AG10803 (cell line): ENCODE measurements around the gene GLUD1.
"Not testable (repeated sequence)": the region's sequence is repeated elsewhere in the genome, so short reads cannot be mapped to it uniquely, and the experiment has no call there.

Source experiments
- DNase-seq: peaks from one replicate; pipeline ENCODE4 v3.0.0; 2010; ENCODE audit warnings: low read depth
- H3K4me3 ChIP-seq: 2 replicates; pipeline ENCODE4 v1.5.1; 2011; ENCODE audit warnings: mild to moderate bottlenecking, low read length, control low read depth
- CTCF ChIP-seq: conservative IDR thresholded peaks from 2 replicates; pipeline ENCODE4 v1.5.1; 2011; ENCODE audit warnings: mild to moderate bottlenecking, low read length, control low read depth, inconsistent platforms

GLUD1 gene

GRCh38 chr10:87094373-87095235, at the start of gene GLUD1, which contains the start of gene SHLD2:
TSS of gene GLUD1 (minus strand) at chr10:87094843. CDS start at chr10:87094769, 74 bp downstream.
TSS of gene SHLD2 (plus strand) at chr10:87095206. CDS start at chr10:87151355, 56,149 bp downstream.
- no peak for TF ChIP-seq CTCF
- DNase-seq = peak; percentile 90
- peak within 1 kb of the TSS; percentile 84 for H3K4me3 ChIP-seq

- not testable (repeated sequence) for DNase-seq, H3K4me3 ChIP-seq
Measured at GRCh38 chr10:87143109-87143418, 48.4 kb upstream of the GLUD1 start.

GRCh38 chr10:87142230-87143108, 47.8 kb upstream of the GLUD1 start:
- DNase-seq = peak; percentile 45
- not testable (repeated sequence) for H3K4me3 ChIP-seq

GRCh38 chr10:87137478-87137877, 42.8 kb upstream of the GLUD1 start:
- H3K4me3 ChIP-seq, DNase-seq: not testable (repeated sequence)

- not testable (repeated sequence) for DNase-seq
Measured at GRCh38 chr10:87134440-87134839, 39.8 kb upstream of the GLUD1 start.

GRCh38 chr10:87133936-87134335, 39.3 kb upstream of the GLUD1 start:
- DNase-seq, H3K4me3 ChIP-seq: not testable (repeated sequence)

More at GRCh38 chr10:87134440-87134839, 39.8 kb upstream of the GLUD1 start:
- not testable (repeated sequence) for H3K4me3 ChIP-seq

- H3K4me3 ChIP-seq, DNase-seq: not testable (repeated sequence)
Measured at GRCh38 chr10:87132176-87132575, 37.5 kb upstream of the GLUD1 start.

GRCh38 chr10:87127607-87128156, 33.0 kb upstream of the GLUD1 start:
- H3K4me3 ChIP-seq = not testable (repeated sequence)
- peak; percentile 18 for DNase-seq

GRCh38 chr10:87127048-87127447, 32.4 kb upstream of the GLUD1 start:
- not testable (repeated sequence) for H3K4me3 ChIP-seq, DNase-seq

GRCh38 chr10:87123351-87123750, 28.7 kb upstream of the GLUD1 start:
- not testable (repeated sequence) for DNase-seq, H3K4me3 ChIP-seq

GRCh38 chr10:87119029-87119428, 24.4 kb upstream of the GLUD1 start:
- not testable (repeated sequence) for DNase-seq, H3K4me3 ChIP-seq

- not testable (repeated sequence) for DNase-seq, H3K4me3 ChIP-seq
Measured at GRCh38 chr10:87118122-87118521, 23.5 kb upstream of the GLUD1 start.

GRCh38 chr10:87105446-87106124, 10.9 kb upstream of the GLUD1 start:
- no peak for TF ChIP-seq CTCF
- no peak overlapping the region for H3K4me3 ChIP-seq
- DNase-seq = no peak

GRCh38 chr10:87104727-87105126, 10.1 kb upstream of the GLUD1 start:
- not testable (repeated sequence) for H3K4me3 ChIP-seq, DNase-seq
